Activated T-helper 9 cell treated with anti-CD3 and anti-CD28 coated beads, Interleukin-2, amount 50 U/mL, for 16 hours (primary cell): ENCODE results near the gene MAD2L1BP.

Experiments used
- DNase-seq: peaks from one replicate; pipeline ENCODE4 v3.0.0-alpha.2; 2020; ENCODE audit warnings: low read depth

MAD2L1BP gene

GRCh38 chr6:43667245-43668150, 31.9 kb downstream of the MAD2L1BP start:
- peak; percentile 52 for DNase-seq

DNA sequence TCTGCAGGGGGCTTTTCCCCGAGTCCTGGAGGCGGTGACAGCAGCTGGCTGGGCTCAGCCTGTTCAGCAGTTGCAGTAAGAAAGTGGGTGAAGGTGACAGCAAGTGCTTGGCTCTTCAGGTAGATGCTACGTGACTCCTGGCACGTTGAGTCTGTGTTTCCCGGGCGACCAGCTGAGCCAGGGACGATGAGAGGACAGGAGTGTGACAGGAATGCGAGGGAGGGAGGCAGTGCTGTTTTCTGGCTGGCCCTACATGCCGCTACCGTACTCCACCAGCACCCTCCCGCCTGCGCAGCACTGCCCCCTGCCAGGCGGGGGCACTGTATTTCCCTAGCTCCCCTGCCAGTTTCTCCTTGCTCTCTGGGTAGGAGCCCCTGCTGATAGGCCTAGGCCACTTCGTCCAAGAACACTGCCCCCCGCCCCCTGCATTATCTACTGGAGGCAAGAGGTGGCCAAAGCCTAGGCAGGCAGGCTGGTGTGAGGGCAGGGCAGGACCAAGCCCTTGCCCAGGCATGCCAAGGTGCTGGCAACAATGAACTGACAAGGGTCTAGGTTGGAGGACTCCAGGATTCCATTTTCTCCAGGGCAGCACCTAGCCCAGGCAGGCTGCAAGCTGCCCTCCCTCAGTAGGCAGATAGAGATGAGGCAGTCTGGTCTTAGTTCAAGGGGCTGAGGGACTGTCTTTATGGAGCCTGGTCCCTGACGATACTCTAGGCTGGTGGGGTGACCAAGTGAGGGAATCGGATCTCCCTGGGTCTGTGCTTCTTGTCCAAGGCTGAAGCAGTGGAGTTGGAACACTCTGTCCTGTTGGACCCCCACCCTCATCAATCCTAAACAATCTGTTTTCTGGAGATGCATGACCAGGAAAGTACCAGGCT, 32.8 kb downstream of the MAD2L1BP start:
- peak; percentile 15 for DNase-seq

DNA sequence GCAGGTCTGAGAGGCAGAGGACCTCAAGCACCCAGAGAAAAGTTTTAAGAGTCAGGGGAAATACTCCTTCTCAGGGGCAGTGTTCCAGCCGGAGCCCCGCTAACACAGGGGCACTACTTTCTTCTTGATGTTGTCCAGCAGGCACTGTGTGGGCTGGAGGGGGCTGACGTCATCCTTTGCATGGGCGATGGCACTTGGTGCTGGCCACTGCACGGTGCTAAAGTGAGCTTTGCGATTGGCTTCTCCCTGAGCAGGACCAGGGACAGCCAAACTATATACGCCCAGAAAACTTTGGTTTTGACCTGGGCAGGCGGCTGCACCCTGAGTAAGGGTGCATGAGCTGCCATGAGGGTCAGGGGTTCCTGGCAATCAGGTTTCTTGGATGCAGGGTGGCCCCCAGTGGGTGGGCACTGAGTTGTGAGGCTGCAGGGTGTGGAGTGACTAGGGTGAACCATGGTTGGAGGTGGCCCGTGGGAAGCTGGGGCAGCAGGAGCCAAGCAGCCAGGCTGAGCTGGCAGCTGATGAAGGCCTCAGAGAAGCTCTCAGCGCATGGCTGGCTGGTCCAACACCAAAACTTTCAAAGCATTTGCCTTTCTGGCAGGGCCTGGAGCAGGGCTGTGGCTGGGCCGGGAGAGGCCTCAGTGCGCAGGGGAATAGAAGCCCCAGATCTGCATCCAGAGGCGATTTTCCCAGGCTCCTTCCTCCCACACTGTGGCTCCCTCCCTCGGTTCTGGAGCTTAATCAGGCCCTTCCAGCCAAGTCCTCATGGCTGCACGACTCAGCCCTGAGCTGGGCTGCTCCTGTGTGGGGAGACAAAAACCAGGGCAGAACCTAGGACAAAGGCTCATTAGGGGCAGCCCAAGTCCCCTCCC, 33.6 kb downstream of the MAD2L1BP start:
- DNase-seq = no peak

DNA sequence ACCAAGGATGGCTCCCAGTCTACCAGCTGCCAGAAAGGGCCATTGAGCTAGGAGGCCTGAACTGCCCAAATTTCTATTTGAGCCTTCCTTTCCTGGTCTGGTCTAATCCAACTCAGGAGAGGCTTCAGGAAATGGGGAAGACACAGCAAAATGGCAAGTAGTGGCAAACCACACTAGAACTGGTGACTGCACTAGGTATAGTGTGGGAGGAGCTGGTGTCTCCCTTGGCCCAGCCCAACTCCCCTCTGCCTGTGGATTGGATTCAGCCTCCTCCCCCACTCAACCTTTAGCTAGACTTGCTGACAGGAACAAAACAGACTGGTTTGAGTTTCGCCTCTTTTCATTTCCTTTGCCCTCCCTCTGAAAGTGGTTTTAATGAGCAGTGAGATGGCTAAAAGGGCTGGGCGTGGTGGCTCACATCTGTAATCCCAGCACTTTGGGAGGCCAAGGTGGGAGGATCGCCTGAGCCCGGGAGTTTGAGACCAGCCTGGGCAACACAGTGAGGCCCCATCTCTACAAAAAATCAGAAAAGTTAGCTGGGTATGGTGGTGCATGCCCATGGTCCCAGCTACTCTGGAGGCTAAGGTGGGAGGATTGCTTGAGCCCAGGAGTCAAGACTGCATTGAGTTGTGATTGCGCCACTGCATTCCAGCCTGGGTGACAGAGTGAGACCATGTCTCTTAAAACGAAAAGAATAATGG, 34.4 kb downstream of the MAD2L1BP start:
- no peak for DNase-seq

DNA sequence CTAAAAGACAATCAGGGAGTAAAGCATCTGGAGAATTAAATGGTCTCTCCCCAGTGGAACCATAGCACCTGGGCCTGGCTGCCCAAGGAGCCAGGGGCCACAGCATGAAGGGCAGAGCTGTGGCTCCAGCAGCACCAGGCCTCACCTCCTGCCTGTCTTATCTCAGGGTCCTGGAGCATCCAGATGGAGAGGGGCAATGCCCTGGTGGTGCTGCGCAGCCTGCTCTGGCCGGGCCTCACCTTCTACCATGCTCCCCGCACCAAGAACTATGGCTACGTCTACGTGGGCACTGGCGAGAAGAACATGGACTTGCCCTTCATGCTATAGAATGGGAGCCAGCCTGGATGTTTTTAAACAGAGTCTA, 35.0 kb downstream of the MAD2L1BP start:
- no peak for DNase-seq

- no peak for DNase-seq
Measured at GRCh38 chr6:43671011-43671800, 35.6 kb downstream of the MAD2L1BP start.

- no peak for DNase-seq
Measured at GRCh38 chr6:43671801-43672690, 36.4 kb downstream of the MAD2L1BP start.

GRCh38 chr6:43673444-43674084, 37.9 kb downstream of the MAD2L1BP start:
- no peak for DNase-seq

- no peak for DNase-seq
Measured at GRCh38 chr6:43674291-43674690, 38.7 kb downstream of the MAD2L1BP start.

DNA sequence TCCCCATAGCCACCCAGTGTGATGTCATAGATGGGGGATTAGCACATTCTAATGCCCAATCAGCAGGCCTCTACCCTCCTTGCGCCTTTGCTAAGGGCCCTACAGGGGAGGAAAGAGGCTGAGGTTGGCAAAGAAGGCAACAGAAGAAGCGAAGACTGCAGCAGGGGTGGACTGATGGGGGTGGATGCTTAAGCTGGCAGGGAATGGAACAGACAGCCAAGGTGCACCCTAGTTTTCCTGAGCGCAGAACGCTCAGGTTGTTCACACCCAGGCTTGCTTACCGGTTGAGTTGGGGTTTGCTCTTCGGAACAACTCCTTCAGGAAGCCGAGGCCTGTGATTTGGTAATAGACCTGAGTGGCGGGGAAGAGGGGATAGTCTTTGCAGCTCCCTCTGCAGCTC, 39.3 kb downstream of the MAD2L1BP start:
- DNase-seq = no peak

DNA sequence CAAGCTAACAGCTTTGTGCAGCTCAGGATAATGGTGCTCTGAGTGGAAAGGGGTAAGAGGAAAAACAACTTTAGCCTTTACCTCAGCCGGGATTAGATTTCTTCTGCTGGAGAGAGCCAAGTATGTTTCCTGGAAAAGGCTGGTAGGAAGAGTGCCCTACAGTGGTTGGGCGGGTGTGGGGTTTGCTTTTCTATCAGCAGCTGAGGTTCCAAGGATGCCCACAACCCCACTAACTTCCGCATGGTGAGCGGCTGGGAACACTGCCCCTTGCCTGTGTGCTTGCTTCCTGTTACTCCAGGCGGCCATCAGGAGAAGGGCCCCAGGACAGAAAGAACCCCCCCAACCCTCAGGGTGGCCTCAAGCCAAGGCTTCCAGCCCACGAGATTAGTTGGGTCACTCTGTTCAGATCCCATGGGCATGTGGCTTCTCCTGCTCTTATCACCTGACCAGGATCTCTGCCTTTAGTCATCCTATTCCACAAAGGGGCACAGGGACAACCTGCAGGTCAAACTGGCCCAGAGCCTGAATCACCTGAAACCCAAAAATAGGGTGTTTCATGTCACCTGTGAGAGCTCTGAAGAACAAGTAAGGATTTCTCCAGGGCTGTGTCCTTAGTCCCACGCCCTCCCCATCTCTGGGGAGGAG, 41.4 kb downstream of the MAD2L1BP start:
- DNase-seq = no peak

- DNase-seq = no peak
Measured at GRCh38 chr6:43677759-43678158, 42.1 kb downstream of the MAD2L1BP start.

GRCh38 chr6:43678341-43678740, 42.7 kb downstream of the MAD2L1BP start:
- no peak for DNase-seq

GRCh38 chr6:43679057-43679456, 43.4 kb downstream of the MAD2L1BP start:
- no peak for DNase-seq

- no peak for DNase-seq
Measured at GRCh38 chr6:43680308-43681200, 44.9 kb downstream of the MAD2L1BP start.

DNA sequence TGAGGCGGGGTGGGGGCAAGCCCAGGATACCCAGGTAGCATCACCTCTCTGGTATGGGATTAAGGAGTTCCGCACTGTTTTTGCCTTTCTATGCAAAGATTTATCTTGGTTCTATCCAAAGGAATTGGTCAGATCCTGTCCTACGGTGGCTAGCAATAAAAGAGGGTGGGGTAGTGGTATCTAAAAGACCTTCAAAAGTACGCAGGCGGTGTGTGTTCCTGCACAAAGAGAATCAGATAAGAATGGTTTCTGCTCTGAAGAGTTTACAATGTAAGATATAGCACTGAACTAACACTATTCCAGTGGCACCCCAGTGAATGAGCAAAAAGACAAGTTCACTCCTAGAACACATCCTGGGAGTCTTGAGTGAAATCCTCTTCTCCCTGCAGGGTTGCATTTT, 45.7 kb downstream of the MAD2L1BP start:
- no peak for DNase-seq

GRCh38 chr6:43682724-43683429, 47.2 kb downstream of the MAD2L1BP start:
- no peak for DNase-seq
